CD4-positive, alpha-beta T cell treated with Interleukin-15 for 4 hours (primary cell): ENCODE measurements around the gene ADCY9.
"Not testable (repeated sequence)": the region's sequence is repeated elsewhere in the genome, so short reads cannot be mapped to it uniquely, and the experiment has no call there.

Experiments used
- DNase-seq: peaks from one replicate; pipeline ENCODE4 v3.0.0-alpha.2; 2020; ENCODE audit warnings: low spot score

Gene ADCY9

GRCh38 chr16:3950343-3951193 is 165.7 kb downstream of the ADCY9 start:
- DNase-seq = no peak

GRCh38 chr16:3949946-3950342 is 166.3 kb downstream of the ADCY9 start:
- DNase-seq = no peak

- DNase-seq = no peak
Measured at GRCh38 chr16:3949287-3949686, 167.0 kb downstream of the ADCY9 start.

GRCh38 chr16:3948378-3948995 is 167.8 kb downstream of the ADCY9 start:
- no peak for DNase-seq

GRCh38 chr16:3946604-3947180 is 169.6 kb downstream of the ADCY9 start:
- DNase-seq = no peak

- no peak for DNase-seq
Measured at GRCh38 chr16:3945751-3946603, 170.3 kb downstream of the ADCY9 start.

GRCh38 chr16:3944457-3944856 is 171.8 kb downstream of the ADCY9 start:
- not testable (repeated sequence) for DNase-seq

- DNase-seq = not testable (repeated sequence)
Measured at GRCh38 chr16:3942146-3942545, 174.1 kb downstream of the ADCY9 start.

- peak; percentile 63 for DNase-seq
Measured at GRCh38 chr16:3938843-3939624, 177.2 kb downstream of the ADCY9 start.

GRCh38 chr16:3938471-3938842 is 177.8 kb downstream of the ADCY9 start:
- DNase-seq = no peak

GRCh38 chr16:3937066-3937875 is 179.0 kb downstream of the ADCY9 start:
- no peak for DNase-seq

- no peak for DNase-seq
Measured at GRCh38 chr16:3935921-3936320, 180.3 kb downstream of the ADCY9 start.

GRCh38 chr16:3934491-3935181 is 181.6 kb downstream of the ADCY9 start:
- DNase-seq = no peak

- DNase-seq = not testable (repeated sequence)
Measured at GRCh38 chr16:3927147-3927546, 189.1 kb downstream of the ADCY9 start.

GRCh38 chr16:3924763-3925162 is 191.5 kb downstream of the ADCY9 start:
- no peak for DNase-seq

GRCh38 chr16:3922241-3922640 is 194.0 kb downstream of the ADCY9 start:
- DNase-seq = no peak

- DNase-seq = no peak
Measured at GRCh38 chr16:3920206-3920605, 196.0 kb downstream of the ADCY9 start.

GRCh38 chr16:3919413-3919812 is 196.8 kb downstream of the ADCY9 start:
- no peak for DNase-seq

- no peak for DNase-seq
Measured at GRCh38 chr16:3915426-3916260, 200.6 kb downstream of the ADCY9 start.
